Thymus (tissue), 11 donors: ENCODE data around the gene CAMSAP2. TPM values are rescaled to one million over a fixed set of nuclear protein-coding genes. Genes with fewer than 3 reads are reported as not detected.

Experiments
- DNase-seq, 9 donors: peaks; one replicate each; pipeline ENCODE4 v3.0.0-alpha.2; 2013; ENCODE audit warnings: low spot score in 9 of 9, low read depth in 6 of 9, missing footprints in 1 of 9
- H3K27ac ChIP-seq, 2 donors: one replicate each; pipeline ENCODE4 v1.5.1; 2013; ENCODE audit warnings: control low read depth in 1 of 2, low read depth in 1 of 2, low read length in 1 of 2, mild to moderate bottlenecking in 1 of 2, moderate library complexity in 1 of 2
- H3K27me3 ChIP-seq, 2 donors: one replicate each; pipeline ENCODE4 v1.5.1; 2013; ENCODE audit warnings: low read length in 1 of 2; ENCODE audit not compliant: control insufficient read depth in 2 of 2, insufficient read depth in 1 of 2
- H3K36me3 ChIP-seq, 2 donors: one replicate each; pipeline ENCODE4 v1.5.1; 2013; ENCODE audit warnings: low read length in 1 of 2, mild to moderate bottlenecking in 1 of 2, moderate library complexity in 1 of 2; ENCODE audit not compliant: control insufficient read depth in 2 of 2, insufficient read depth in 2 of 2
- H3K4me1 ChIP-seq, 2 donors: one replicate each; pipeline ENCODE4 v1.5.1; 2013; ENCODE audit warnings: low read length in 2 of 2; ENCODE audit not compliant: control insufficient read depth in 2 of 2, insufficient read depth in 2 of 2
- H3K4me3 ChIP-seq, 2 donors: one replicate each; pipeline ENCODE4 v1.5.1; 2013; ENCODE audit warnings: low read length in 2 of 2, control low read depth in 1 of 2, mild to moderate bottlenecking in 1 of 2
- H3K9me3 ChIP-seq, 2 donors: one replicate each; pipeline ENCODE4 v1.5.1; 2013; ENCODE audit warnings: low read length in 1 of 2, mild to moderate bottlenecking in 1 of 2; ENCODE audit not compliant: control insufficient read depth in 2 of 2, insufficient read depth in 1 of 2
- WGBS: extraction: QIAGEN DNeasy Blood & Tissue Kit; methylation state at CpG from one replicate; pipeline ENCODE4 v1.1.7; 2013; 5-methylcytosine and 5-hydroxymethylcytosine counted together
- polyA plus RNA-seq: library from polyadenylated mRNA; stranded (reverse); fragments of 200-250 nt; gene quantifications from one replicate; pipeline ENCODE4 v1.2.3, GENCODE V29; 2013
- total RNA-seq: library from RNA; stranded (reverse); fragments of 120-200 nt; gene quantifications from one replicate; pipeline ENCODE4 v1.2.4, GENCODE V29; 2013
- donor health status: healthy.

CAMSAP2 gene
- total and polyA plus RNA-seq, 2 donors: 6.5 to 9.2 TPM

- 96% methylated on average over 2 of the region's 2 CpGs for WGBS
- H3K27ac ChIP-seq: no peak overlapping the region
- H3K9me3 ChIP-seq: peaks cover 0 to 10% of the 10 kb centered on the region in 2 donors
- peaks cover 30 to 64% of the 10 kb centered on the region in 2 donors for H3K27me3 ChIP-seq
- peaks cover 6 to 30% of the 10 kb centered on the region in 2 donors for H3K4me1 ChIP-seq
- no peaks in the 10 kb centered on the region for H3K36me3 ChIP-seq
- no peak for DNase-seq
- no peak overlapping the region for H3K4me3 ChIP-seq
Observed at GRCh38 chr1:200889571-200889970, 150.9 kb downstream of the CAMSAP2 start.

GRCh38 chr1:200890027-200890426 is 151.3 kb downstream of the CAMSAP2 start:
- 97% methylated on average over 15 of the region's 15 CpGs for WGBS
- Histone ChIP-seq H3K27me3 (peaks cover 30 to 69% of the 10 kb centered on the region in 2 donors), H3K36me3 (no peaks in the 10 kb centered on the region), H3K4me3 (no peak overlapping the region), H3K4me1 (peaks cover 6 to 30% of the 10 kb centered on the region in 2 donors), H3K9me3 (peaks cover 0 to 10% of the 10 kb centered on the region in 2 donors), H3K27ac (no peak overlapping the region)
- DNase-seq: no peak

GRCh38 chr1:200890818-200891773 is 152.4 kb downstream of the CAMSAP2 start:
- no peak for DNase-seq
- Histone ChIP-seq H3K27ac (no peak overlapping the region), H3K4me3 (peak overlapping the region; percentile 29 to 35), H3K9me3 (peaks cover 0 to 10% of the 10 kb centered on the region in 2 donors), H3K4me1 (peaks cover 6 to 35% of the 10 kb centered on the region in 2 donors), H3K27me3 (peaks cover 30 to 75% of the 10 kb centered on the region in 2 donors), H3K36me3 (no peaks in the 10 kb centered on the region)
- WGBS: 4% methylated on average over 72 of the region's 72 CpGs

- Histone ChIP-seq H3K27me3 (peaks cover 30 to 75% of the 10 kb centered on the region in 2 donors), H3K36me3 (no peaks in the 10 kb centered on the region), H3K4me1 (peaks cover 6 to 35% of the 10 kb centered on the region in 2 donors), H3K4me3 (peak overlapping the region in 1 of 2 donors; percentile 29), H3K27ac (no peak overlapping the region), H3K9me3 (peaks cover 0 to 12% of the 10 kb centered on the region in 2 donors)
- WGBS: 19% methylated on average over 8 of the region's 8 CpGs
- DNase-seq: no peak
Observed at GRCh38 chr1:200891774-200892157, 153.1 kb downstream of the CAMSAP2 start.

- no peak for DNase-seq
- Histone ChIP-seq H3K36me3 (no peaks in the 10 kb centered on the region), H3K27me3 (peaks cover 30 to 77% of the 10 kb centered on the region in 2 donors), H3K9me3 (peaks cover 0 to 15% of the 10 kb centered on the region in 2 donors), H3K4me1 (peaks cover 6 to 36% of the 10 kb centered on the region in 2 donors), H3K4me3 (no peak overlapping the region), H3K27ac (no peak overlapping the region)
- 54% methylated on average over 4 of the region's 4 CpGs for WGBS
Observed at GRCh38 chr1:200892546-200892945, 153.9 kb downstream of the CAMSAP2 start.

GRCh38 chr1:200892958-200893357 is 154.3 kb downstream of the CAMSAP2 start:
- Histone ChIP-seq H3K27ac (no peak overlapping the region), H3K9me3 (peaks cover 0 to 15% of the 10 kb centered on the region in 2 donors), H3K27me3 (peaks cover 30 to 75% of the 10 kb centered on the region in 2 donors), H3K4me1 (peaks cover 6 to 31% of the 10 kb centered on the region in 2 donors), H3K4me3 (no peak overlapping the region), H3K36me3 (no peaks in the 10 kb centered on the region)
- DNase-seq: no peak

GRCh38 chr1:200893411-200893901 is 154.8 kb downstream of the CAMSAP2 start:
- 95% methylated on average over 6 of the region's 6 CpGs for WGBS
- Histone ChIP-seq H3K4me1 (peaks cover under 1 to 26% of the 10 kb centered on the region in 2 donors), H3K27me3 (peaks cover 30 to 72% of the 10 kb centered on the region in 2 donors), H3K27ac (no peak overlapping the region), H3K4me3 (no peak overlapping the region), H3K36me3 (no peaks in the 10 kb centered on the region), H3K9me3 (peaks cover 0 to 15% of the 10 kb centered on the region in 2 donors)
- DNase-seq: no peak

GRCh38 chr1:200894712-200895442 is 156.2 kb downstream of the CAMSAP2 start, which contains the start of gene INAVA:
TSS of gene INAVA (plus strand) at chr1:200894900. CDS start at chr1:200898401, 3,501 bp downstream.
- Histone ChIP-seq H3K9me3 (peaks cover 0 to 15% of the 10 kb centered on the region in 2 donors), H3K27me3 (peaks cover 29 to 60% of the 10 kb centered on the region in 2 donors), H3K4me1 (peaks cover 0 to 20% of the 10 kb centered on the region in 2 donors), H3K36me3 (no peaks in the 10 kb centered on the region), H3K4me3 (no peak within 1 kb of the TSS), H3K27ac (peak within 1 kb of the TSS in 1 of 2 donors; percentile 8)
- DNase-seq: no peak
- WGBS: 94% methylated on average over 15 of the region's 15 CpGs
